ENCODE results near the gene AUP1.

The AUP1 gene

DNA sequence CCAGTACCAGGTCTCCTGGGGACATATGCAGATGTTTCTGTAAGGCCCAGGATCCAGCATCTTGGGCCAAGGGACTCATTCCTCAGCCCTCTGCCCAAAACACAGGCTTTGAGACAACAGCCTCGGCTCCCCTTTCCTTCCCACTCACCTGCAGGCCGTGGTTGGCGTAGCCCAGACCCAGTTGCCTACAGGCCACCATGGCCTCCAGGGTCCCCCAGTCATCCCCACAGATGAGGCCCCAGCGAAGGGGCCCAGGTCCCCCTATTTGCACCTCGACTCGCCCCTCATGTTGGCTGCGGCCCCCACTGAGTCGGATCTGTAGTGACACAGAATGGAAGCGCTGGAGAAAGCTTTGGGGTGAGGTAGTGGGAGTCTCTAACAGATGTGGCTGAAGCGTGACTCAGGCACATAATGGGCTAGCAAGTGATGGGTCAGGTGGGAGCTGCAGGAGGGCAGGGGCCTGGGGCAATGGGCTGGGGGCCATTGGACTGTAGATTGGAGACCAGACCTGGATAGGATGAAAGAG is 6.0 kb upstream of the AUP1 start:
- DNase-seq (ENCODE audit: low read depth, low spot score): no peak

DNA sequence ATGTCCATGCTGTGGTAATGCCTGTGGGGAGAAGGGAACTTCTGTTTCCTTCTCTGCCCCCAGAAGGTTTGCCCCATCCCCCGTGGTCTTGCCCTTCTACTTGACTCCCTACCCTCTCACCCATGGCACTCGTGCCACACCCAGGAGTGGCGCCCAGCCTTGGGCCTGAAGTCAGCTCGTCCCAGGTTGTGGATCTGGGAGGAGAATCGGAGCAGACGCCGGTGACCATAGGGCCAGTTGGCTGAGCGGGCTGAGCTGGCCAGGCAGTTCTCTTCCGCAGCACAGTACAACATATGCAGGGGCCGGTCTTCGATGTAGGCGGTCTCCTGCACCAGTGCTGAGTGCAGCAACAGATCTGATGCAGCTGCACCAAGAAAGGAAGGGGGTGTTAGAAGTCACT is 4.9 kb upstream of the AUP1 start:
- DNase-seq (ENCODE audit: low read depth, low spot score): no peak

DNA sequence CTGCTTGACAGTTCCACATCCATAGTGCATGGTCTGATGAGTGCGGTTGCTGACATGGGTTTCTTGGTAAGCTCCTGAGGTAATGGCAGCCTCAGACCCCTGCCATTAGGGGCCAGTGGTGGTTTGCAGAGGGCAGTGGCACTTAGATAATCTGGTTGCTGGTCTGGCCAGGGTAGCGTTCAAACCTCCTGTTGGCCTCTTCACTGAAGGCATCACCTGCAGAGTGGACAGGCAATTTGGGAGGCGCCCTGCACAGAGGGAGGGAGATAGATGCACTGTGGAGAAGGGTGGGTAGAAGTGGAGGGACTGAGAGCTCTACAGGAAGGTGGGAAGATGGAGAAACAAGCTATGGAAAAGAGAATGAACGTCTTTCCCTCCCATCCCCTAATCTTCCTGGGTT is 4.0 kb upstream of the AUP1 start:
- DNase-seq (ENCODE audit: low read depth, low spot score): no peak

DNA sequence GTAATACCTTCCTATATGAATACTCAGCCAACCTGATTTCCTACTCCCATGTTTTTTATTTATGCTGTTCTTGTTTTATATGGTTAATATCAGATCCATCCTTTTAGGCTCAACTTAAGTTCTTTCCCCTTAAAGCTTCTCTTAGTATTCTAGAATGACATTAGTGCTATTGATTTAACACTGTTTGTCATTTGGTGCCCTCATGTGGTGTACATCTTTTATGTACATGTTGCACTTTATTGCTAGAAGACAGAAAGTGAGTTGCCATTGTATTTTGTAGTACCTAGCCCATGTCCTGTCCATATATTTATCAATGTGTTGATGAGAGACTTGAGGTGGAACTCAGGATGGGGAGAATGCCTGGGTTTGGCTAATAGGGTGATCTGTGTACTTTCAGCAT is 2.7 kb upstream of the AUP1 start:
- no peak for DNase-seq (ENCODE audit: low read depth, low spot score)

DNA sequence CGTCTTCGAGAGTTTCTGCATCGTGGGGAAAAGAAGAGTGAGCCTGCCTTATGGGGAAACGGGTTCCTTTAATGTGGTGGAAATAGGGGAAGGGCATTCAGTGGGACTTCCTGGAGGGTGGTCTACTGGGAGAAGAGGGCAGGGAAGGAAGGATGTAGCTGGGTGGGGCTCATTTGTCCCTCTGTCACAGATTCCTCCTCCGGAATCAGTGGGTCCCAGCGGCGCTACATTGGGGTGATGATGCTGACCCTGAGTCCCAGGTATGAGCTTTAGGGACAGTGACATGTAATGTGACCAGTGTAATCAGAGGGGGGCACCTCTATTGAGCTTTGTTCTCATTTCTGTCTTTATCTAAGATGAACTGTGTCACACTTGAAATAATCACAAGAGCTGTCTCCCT is 2.2 kb upstream of the AUP1 start:
- no peak for DNase-seq (ENCODE audit: low read depth, low spot score)

DNA sequence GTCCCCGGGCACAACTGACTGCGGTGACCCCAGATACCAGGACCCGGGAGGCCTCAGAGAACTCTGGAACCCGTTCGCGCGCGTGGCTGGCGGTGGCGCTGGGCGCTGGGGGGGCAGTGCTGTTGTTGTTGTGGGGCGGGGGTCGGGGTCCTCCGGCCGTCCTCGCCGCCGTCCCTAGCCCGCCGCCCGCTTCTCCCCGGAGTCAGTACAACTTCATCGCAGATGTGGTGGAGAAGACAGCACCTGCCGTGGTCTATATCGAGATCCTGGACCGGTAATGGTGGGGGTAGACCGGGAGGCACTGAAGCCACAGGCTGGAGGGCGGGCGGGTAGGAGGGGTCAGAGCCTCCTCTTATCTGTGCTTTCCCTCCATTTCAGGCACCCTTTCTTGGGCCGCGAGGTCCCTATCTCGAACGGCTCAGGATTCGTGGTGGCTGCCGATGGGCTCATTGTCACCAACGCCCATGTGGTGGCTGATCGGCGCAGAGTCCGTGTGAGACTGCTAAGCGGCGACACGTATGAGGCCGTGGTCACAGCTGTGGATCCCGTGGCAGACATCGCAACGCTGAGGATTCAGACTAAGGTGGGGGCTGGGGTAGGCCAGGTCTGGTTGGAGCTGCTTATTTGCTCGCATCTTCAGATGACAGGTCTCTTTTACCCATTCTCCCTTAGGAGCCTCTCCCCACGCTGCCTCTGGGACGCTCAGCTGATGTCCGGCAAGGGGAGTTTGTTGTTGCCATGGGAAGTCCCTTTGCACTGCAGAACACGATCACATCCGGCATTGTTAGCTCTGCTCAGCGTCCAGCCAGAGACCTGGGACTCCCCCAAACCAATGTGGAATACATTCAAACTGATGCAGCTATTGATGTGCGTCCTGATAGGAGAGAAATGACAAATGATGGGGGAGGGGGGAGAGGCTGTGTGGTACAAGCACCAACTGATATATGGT is 1.0 kb upstream of the AUP1 start:
- no peak for DNase-seq (ENCODE audit: low read depth, low spot score)

DNA sequence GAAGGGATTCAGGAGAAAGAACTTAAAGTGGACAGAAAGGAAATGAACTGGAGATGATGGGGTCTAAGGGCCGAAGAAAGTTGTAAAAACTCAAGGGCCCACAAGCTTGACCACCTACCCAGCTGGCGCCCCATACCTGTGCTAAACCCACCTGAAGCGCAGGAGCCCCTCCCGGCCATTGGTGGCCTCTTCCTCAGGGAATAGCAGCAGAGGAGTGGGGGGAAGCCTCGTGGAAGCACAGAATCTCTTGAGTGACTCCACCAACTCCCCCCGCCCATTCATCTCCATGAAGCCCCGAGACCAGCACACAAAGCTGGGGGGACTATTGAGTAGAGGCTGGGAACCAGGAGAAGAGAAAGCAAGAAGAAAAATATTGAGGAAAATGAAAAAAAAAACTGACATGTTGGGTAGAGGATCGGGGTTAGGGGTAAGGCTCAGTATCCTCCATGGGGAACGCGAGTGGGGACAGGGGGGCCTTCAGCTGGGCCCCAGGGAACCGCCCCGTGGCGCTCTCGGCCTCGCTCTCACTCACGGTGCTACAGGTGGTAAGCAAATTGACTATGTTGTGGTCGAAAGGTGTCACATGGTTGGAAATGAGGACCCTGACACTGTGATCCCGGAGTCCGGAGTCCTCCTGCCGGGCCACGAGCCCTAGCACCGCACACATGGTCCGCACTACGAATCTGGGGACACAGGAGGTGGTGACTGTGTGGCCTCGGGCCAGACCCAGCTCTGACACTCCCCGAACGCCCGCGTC is 728 bp downstream of the AUP1 start:
- DNase-seq (ENCODE audit: low read depth, low spot score): no peak

DNA sequence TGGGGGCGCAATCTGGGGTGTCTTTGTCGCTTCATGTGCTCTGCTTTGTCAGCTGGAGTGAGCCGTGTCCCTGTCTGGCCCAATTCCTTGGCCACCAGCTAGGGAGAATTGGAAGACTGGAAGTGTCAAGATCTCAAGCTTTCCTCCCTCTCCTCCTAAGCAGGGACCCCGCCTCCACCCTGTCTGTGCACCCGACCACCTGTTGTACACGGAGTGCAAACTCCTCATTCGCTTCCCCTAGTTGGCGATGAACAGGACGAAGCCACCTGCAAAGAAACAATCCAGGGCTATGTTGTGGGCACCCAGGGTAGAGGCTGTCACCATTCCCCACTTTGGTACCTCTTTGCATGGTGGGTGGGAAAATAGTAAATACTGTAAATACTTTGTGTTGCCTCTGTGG is 1.8 kb downstream of the AUP1 start:
- no peak for DNase-seq (ENCODE audit: low read depth, low spot score)

DNA sequence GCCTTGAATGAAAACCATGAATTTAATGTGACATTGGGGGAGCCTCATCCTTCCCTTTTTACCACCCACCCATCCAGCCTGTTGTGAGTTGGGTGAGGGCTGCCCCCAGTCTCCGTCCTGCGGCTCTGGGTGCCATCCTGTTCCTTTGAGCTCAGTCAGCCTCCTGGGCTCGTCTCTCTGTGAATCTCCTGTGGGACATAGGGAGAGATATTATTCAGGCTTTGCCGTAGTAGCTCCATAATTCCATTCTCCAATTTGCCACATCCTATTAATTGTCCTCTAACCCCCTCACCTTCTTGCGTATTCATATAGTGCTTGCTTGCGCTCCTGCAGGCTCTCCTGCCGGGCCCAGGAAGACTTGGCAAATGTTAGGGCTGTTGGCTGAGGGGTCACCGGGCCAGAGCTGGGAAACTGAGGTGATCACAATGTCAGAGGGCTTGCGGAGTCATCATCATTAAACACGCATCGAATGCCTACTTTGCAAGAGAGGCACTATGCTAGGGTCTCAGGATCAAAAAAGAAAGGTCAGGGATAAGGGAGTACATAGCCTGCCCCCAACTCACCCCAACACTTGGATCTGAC is 2.8 kb downstream of the AUP1 start:
- no peak for DNase-seq (ENCODE audit: low read depth, low spot score)

DNA sequence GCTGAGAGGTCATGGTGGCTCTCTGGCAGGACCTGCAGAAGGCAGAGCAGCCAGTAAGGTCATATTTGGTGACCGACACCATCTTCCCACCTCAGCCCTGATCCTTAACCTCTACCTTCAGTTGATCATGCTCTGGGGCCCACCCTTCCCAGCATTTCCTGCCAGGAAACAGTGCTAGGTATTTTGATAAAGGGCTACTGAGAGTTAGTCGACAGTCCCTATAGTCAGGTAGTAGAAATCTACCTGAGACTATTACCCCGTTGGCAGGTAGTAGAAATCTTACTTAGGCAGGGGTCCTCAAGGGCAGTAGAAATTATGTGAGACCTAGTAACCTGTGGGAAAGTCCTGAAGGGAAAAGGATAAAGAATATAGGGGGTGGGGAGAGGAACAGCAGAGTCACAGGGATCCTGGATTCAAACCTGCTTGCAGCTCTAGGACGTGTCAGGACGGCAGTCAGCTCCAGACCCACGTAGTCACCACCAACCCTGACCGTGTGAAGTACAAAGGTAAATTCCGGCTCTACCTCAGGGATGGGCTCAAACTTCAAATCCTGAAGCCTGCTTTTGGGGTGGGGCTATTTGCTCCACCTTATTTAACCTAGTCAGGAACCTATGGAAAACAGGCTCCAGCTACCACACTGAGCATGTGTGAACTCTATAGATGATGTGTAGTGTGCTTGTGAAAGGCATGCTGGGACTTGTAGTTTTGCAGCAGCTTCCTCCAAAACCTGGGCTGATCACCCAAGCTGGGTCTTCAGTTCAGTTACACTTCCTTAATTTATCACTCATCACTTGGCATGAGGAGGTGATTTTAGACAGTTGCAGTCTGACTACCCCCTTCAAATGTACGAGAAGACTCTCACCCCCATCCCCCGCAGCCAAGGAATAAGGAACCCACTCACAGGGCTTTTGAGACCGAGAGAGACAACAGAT is 3.5 kb downstream of the AUP1 start, which contains the start of gene DQX1:
Gene DQX1, minus strand, starts transcription at position 515 of the 932 bp plus-strand sequence. Its CDS starts 502 bp downstream, at position 13.
- DNase-seq (ENCODE audit: low read depth, low spot score): no peak

DNA sequence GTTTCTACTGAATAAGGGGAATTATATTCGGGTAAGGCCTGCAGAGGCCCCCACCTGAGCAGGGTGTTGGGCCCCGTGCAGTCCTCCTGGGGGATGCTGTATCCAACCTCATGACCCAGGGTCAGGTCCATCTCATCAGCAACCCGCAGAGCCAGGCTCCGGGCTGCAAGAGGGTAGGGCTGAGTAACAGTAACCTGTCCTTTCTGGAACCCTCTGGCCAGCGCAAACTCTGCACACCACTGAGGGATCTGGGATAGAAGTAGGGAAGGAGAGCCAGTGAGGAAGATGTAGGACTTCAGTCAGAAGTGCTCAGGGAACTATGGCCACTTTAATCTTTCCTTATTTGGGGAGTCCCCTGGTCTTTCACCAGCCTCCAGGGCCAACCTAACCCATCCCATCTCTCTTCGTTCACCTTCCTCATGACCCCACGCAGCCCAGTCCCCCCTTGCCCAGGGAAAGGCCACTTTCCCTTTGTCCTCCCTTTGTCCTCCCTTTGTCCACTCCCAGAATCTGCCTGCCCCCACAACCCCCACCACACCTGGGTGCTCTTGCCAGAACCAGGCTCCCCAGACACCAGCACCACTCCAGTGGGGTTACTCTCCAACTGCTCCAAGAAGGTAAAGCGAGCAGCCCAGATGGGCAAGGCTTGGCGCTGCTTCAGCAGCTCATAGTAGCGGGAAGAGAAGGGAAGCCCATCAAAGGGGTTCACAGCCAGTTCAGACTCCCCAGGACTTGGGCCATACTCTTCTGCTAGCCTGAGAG is 4.4 kb downstream of the AUP1 start:
- no peak for DNase-seq (ENCODE audit: low read depth, low spot score)

DNA sequence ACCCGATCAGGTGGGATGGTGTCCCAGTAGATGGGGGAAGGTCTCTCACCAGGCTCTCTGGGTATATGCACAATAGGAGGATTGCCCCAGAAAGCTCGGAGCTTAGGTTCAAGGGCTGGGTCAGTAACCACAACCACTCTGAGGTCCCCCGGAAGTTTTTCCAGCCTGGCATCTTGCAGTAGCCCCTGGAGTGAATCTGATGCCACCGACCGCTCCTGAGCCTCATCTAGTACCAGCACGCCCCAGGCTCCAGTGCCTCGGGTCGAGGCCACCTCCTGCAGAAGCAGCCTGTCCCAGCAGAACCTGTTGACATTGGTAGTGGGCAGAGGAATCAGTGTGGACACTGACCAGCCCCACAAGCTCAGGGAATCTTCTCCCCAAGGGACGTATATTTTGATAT is 5.5 kb downstream of the AUP1 start:
- no peak for DNase-seq (ENCODE audit: low read depth, low spot score)

DNA sequence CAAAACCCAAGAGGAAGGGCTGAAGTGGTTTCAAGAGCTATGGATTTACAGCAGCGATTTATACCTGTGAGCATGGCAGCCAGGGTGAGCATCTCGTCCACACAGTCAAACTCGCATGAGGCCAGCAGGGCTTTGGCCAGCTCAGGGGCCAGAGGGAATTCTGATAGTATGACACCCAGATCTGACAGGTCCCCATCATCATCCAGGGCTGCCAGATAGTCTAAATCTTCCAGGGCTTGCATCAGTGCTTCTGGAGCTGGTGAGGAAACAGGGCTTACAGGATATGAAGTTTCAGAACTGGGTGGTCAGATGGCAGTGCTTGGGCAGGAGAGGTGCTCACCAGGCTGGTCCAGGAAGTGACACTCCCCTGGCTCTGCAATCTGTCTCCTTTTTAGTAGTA is 7.0 kb downstream of the AUP1 start:
- DNase-seq (ENCODE audit: low read depth, low spot score): no peak

DNA sequence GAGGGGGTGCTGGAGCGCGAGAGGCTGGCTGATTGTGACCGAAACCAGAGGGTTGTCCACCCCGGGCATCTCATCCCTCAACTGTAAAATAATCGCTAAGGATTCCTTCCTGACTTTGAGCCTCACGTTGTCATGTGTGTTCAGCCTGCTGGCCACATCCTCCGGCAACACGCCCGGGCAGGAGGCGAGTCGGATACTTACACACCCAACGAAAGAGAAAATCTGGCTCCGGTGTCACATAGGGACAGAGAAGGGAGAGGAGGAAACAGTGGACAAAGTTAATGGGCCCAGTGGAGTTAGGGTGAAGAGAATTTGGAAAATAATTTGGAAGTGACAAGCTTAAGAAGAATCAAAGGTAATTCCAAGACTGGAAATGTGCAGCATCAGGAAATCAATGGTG is 12.9 kb downstream of the AUP1 start:
- no peak for DNase-seq (ENCODE audit: low read depth, low spot score)

DNA sequence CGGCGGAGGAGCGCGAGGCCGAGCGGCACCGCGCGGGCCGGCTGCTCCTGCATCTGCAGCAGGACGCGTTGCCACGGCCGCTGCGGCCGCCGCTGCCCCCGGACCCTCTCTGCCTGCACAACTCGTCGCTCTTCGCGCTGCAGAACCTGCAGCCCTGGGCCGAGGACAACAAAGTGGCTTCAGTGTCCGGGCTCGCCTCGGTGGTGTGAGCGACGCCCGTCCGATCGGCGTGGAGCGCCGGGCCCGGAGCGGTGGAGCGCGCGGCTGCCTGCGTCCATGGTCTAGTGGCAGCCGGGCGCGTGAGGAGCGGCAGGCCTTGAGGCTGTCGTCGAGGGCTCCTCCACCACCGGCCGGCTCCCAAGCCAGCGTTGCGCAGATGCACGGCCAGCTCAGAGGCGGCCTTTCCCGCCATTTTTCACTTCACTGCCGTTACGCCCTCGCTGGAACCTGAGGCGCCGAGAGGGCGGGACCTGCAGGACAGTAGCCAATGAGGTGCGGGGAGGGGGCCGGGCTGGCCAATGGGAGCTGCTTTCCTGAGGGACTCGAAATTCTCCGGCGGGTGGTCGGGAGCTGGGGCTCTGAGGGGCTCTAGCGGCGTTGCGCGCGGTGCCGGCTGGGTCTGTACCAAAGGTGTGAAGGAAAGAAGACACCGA is 13.4 kb downstream of the AUP1 start:
- DNase-seq (ENCODE audit: low read depth, low spot score): no peak

DNA sequence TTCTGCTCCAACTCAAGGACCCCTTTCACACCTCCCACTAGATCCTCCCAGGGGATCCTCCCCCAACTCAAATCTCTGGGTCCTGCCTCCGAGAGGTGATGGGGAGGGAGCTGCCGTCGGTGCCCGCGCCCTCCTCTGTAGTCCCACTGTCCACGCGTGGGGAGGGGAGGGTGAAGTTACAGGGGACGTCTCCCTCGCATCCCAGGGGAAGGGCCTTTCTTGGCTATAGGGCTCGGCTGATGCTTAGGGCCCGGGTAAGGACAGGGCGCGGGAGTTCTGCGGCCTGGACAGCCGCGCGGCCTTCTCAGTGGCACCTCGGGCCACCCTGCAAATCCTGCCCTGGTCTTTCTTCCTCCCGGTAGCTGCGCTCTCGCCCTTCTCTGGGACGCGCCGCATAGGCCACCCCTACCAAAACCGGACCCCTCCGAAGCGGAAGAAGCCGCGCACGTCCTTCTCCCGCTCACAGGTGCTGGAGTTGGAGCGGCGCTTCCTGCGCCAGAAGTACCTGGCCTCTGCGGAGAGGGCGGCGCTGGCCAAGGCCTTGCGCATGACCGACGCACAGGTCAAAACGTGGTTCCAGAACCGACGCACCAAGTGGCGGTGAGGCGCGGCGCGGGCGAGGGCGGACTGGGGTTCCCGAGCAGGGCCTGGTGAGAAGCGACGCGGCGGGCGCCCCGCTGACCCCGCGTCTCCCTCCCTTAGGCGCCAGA is 14.1 kb downstream of the AUP1 start:
- DNase-seq (ENCODE audit: low read depth, low spot score): no peak

DNA sequence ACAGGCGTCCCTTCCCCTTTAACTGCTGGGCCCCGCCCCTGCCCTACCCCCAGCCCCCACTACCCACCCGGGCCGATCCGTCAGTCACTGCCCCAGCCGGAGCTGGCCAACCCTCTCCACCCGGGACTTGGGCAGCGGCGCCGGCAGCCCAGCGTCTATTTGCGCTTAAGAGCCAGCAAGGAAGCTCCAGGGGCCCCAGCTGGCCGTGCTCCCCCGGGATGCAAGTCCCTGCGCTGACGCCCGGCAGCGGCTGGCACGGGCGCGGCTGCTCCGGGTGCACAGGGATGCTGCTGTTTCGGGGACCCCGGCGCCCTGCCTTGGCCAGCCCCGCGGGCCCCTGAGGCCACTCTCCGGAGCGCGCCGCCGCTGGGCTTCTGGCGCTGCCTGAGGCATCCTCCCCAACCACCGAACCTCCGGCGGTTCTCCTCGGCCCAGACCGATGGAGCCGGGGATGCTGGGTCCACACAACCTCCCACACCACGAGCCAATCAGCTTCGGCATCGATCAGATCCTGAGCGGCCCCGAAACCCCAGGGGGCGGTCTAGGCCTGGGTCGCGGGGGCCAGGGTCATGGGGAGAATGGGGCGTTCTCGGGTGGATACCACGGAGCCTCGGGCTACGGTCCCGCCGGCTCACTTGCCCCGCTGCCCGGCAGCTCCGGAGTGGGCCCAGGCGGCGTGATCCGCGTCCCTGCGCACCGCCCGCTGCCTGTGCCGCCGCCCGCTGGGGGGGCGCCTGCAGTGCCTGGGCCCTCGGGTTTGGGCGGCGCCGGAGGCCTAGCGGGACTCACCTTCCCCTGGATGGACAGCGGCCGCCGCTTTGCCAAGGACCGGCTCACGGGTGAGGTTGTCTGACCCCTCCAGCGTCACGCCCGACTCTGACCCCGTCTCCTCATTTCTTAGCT is 14.9 kb downstream of the AUP1 start, which contains the start of gene TLX2:
Gene TLX2, plus strand, starts transcription at position 83 of the 903 bp plus-strand sequence. Its CDS starts 357 bp downstream, at position 440.
- DNase-seq (ENCODE audit: low read depth, low spot score): no peak

Measured in iPS DF 19.7 (cell line).